Sciatic nerve (tissue), 2 donors: ENCODE measurements around the gene CFDP1. TPM values are rescaled to one million over a fixed set of nuclear protein-coding genes. Genes with fewer than 3 reads are reported as not detected.
"Not testable (repeated sequence)": the region's sequence is repeated elsewhere in the genome, so short reads cannot be mapped to it uniquely, and the experiment has no call there.

Experiments
- ATAC-seq: fragments of 200-7000 bp; cut with Tn5 transposase; one replicate; pipeline ENCODE4 v1.9.1; 2020; ENCODE audit warnings: mild to moderate bottlenecking, moderate library complexity
- DNase-seq: peaks from one replicate; pipeline ENCODE4 v3.0.0-alpha.2; 2020; ENCODE audit warnings: low spot score
- intact Hi-C: fragments of 100-400 bp; cut with DNase I; formaldehyde crosslinking; loops from one replicate; pipeline ENCODE4 v1.14.2; 2022
- total RNA-seq: library from RNA; stranded (reverse); fragmentation: NEBNext Ultra II Directional; extraction: Animal tissue kit (Norgen Biotek cat#: 25700); gene quantifications from one replicate; pipeline ENCODE4 v1.2.1, GENCODE V29; 2021
- donor health status: DM: no; HTN: no; CAD: no.
- donor health status: DM: no; HTN: no; CAD: no.

CFDP1 gene
- total RNA-seq, 1 donor from 2014 or later = 73.7 TPM

DNA sequence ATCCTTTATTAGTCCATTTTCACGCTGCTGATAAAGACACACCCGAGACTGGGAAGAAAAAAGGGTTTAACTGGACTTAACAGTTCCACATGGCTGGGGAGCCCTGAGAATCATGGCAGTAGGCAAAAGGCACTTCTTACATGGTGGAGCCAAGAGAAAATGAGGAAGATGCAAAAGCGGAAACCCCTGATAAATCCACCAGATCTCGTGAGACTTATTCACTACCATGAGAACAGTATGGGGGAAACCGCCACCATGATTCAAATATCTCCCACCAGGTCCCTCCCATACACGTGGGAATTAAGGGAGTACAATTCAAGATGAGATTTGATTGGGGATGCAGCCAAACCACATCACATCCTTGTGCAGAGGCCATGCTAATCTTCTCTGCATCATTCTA lies 146.9 kb downstream of the CFDP1 start:
- no peak for ATAC-seq
- intact Hi-C loops = no loop called here
- no peak for DNase-seq

DNA sequence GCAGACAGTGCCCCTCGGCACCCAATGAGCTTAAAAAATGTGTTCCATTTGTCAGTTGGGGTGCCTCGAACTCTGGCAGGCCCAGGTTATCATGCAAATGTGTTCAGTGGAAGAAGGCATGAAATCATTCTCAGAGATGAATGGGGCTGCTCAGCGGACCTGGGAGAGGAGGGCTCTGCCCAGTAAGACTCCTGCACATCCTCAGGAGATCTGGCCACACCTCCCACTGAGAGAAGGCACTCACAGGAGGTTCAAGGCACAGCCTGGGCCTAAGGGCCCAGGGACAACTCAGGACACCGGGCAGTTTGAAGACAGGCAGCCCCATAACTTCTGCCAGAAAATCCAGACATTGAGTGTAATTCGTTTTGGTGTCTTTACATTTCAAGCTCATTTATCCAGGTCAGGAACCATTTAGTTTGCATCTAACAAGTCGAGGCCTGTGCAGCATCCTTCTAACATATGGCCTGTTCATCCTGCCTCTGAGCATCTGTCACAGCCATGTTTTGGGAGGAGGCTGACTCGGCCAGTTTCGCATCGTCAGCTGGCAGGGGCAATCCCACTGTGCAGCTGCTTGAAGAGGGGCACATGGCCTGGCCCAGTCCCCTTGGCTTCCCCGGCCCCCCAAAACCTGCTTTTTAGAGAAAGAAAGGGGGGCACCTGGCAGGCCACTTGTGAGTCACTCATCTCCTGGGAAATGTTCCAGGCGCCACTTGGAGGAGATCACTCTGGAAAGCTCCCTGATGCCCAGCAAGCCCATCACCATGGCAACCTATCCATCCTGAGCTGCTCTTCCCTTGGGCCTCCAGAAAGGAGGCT lies 150.6 kb downstream of the CFDP1 start:
- no peak for DNase-seq
- no peak for ATAC-seq
- intact Hi-C loops = no loop called here

DNA sequence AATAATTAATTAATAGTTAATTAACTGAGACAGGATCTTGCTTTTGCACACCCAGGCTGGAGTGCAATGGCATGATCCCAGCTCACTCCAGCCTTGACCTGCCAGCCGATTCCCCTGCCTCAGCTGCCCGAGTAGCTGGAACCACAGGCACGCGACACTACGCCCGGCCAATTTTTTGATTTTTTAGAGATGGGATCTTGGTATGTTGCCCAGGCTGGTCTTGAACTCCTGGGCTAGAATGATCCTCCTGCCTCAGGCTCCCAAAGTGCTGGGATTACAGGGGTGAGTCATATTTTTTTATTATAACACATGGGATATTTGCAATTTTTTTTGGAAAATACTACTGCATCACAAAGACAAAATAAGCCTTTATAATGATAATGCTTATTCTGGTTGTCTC lies 151.5 kb downstream of the CFDP1 start:
- intact Hi-C loops = no loop called here
- DNase-seq (no peak), ATAC-seq (no peak)

DNA sequence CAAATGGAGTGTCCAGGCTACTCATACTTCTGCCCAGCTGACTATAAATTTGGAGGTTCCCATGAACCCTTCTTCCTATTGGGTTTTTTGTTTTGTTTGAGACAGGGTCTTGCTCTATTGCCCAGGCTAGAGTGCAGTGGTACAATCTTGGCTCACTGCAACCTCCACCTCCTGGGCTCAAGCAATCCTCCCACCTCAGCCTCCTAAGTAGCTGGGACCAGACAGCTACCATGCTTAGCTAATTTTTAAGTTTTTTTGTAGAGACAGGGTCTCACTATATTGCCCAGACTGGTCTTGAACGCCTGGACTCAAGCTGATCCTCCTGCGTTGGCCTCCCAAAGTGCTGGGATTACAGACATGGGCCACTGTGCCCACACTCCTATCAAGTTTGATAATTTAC lies 152.3 kb downstream of the CFDP1 start:
- DNase-seq, ATAC-seq, intact Hi-C loops: not testable (repeated sequence)

DNA sequence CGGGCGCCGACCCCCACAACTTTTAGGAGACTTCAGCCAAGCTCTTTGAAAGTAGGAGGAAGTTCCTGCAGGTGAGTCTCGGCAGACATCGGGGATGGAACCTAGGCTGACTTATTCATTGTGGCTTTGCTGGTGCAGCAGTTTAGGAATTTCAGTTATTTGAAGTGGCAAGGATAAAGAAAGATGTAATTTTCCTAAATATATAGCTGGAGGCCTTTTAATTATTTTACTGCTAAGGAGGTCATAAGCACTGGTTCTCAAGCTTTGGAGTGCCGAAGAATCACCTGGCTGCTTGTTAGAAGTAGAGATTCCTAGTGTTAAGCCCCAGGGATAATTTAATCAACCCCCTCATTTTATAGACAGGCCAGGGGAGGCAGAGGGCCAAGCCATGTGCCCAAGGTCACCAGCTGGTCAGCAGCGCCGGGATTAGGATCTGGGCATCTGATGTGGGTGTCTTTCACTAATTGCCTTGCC lies 152.9 kb downstream of the CFDP1 start:
- ATAC-seq (no peak), DNase-seq (no peak)
- intact Hi-C loops = loop anchor here (1.0 kb wide), 1 partner anchor 23 kb away; no protein-coding TSS in a partner anchor

DNA sequence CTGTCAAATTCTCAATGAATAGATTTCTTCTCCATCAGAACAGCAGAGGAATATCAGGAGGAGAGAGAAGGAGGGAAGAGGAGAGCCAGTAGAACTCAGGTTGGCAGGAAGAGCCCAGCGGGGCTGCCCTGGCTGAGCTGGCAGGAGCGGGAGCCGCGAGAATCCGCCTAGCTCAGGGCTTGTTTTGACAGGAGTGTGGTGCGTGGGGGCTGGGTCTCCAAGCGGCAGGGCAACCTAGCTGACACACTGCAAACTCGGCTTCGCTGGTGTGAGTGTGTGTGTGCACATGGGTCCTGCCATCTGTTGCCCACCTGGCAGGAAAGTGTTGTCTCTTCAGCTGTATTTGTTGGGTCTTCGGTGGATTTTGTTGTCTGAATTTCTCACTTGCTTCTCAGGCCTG lies 154.0 kb downstream of the CFDP1 start:
- no peak for DNase-seq
- no peak for ATAC-seq

DNA sequence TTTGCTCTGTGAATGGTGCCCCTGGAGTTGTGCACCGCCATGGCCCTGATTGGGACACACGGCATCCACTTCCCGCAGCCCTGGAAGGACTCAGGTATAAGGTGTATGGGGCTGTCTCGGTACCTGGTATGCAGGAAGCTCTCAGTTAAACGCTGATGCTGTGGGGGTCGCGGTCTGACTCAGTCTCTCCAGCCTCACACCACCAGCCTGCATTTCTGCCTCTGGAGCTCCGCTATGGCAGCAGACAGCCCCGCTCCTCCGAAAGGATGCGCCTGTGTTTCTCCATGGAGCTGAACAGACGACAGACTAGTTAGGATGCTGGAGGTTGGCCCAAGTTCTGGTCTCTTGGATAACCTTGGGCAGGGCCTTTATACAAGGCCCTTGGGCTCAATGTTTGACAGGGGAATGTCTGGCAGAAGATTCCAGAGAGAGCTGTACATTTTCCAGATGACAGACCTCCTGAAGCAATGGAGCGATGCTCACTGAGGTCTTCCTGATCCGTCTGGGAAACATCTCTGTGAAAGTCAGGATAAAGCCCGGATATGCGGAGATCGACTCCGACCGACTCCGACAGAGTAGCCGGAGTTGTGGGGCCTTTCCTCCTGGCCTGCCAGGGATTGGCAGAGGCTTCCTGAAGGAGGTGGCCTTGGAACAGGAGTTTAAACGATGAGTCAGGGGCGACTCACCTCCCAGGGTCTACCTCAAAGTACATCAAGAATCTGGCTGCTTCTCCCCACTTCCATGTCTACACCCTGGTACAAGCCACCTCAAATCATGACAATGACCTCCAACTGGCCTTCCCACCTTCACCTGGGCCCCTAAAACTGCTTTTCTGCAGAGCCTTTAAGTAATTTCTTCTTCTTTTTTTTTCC lies 160.0 kb downstream of the CFDP1 start:
- ATAC-seq = no peak
- intact Hi-C loops = no loop called here
- DNase-seq = no peak

More for the DNA sequence above, 154.0 kb downstream of the CFDP1 start:
- intact Hi-C loops = no loop called here

DNA sequence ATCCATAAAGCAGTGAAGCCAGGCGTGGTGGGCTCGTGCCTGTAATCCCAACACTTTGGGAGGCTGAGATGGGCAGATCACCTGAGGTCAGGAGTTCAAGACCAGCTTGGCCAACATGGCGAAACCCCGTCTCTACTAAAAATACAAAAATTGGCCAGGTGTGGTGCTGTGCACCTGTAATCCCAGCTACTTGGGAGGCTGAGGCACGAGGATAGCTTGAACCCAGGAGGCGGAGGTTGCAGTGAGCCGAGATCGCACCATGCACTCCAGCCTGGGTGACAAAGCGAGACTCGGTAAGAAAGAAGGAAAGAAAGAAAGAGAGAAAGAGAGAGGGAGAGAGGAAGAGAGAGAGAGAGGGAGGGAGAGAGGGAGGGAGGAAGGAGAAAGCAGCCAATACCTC lies 160.7 kb downstream of the CFDP1 start:
- ATAC-seq, intact Hi-C loops, DNase-seq: not testable (repeated sequence)

DNA sequence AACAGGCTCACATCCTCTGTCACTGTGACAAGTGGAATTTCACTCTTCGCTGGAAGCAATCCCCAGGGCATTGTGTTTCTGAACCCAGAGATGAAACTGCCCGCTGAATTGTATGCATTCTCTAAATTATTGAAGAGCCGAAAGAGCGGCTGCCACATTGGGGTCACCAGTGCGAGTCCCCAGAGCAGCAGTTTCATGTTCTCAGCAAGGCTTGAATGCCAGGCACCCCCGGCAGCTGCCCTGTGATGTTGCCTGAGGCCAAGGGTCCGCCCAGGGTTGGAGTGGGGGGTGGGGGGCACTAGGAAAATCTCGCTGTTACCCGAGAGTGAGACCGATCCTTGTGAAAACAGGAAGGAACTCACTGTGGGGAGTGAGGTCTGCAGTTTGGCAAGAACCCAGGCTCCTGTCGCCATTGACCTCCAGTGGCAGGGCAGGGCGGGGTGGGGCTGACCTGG lies 161.2 kb downstream of the CFDP1 start:
- DNase-seq (no peak), ATAC-seq (no peak)
- intact Hi-C loops = no loop called here

DNA sequence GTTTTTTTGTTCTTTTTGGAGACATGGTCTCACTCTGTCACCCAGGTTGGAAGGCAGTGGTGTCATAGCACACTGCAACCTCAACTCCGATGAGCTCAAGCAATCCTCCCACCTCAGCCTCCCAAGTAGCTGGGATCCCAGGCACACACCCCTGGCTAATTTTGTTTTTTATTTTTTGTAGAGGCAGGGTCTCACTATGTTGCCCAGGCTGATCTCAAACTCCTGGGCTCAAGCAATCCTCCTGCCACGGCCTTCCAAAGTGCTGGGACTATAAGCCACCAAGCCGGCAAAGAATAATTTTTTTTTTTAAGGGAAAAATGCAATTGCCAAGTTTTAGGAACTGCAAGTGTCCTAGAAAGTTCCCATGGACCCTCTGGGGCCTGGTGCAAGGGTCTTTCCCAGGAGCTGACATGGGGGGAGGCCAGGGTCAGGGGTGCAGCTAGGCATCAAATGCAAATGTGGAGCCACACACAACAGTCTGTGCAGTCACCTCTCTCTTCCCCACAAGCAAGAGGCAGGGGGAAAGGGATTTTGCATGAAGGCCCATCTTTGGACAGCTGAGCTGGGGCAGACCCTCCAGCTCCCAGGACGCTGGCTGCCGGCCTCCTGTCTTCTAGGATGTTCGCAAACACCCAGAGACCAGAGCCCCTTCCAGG lies 161.7 kb downstream of the CFDP1 start:
- no peak for ATAC-seq
- DNase-seq = no peak
- intact Hi-C loops = no loop called here

DNA sequence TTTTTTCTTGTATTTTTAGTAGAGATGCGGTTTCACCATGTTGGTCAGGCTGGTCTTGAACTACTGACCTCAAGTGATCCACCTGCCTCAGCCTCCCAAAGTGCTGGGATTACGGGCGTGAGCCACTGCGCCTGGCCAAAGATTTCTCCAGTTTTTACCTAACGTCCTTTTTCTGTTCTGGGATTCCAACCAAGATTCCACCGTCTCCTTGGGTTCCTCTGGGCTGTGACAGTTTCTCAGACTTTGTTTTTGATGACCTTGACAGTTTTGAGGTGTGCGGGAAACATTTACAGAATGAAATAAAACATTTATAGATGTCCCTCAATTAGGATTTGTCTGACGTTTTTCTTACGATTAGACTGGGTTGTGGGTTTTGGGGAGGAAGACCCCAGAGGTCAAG lies 163.9 kb downstream of the CFDP1 start:
- ATAC-seq, DNase-seq, intact Hi-C loops: not testable (repeated sequence)

DNA sequence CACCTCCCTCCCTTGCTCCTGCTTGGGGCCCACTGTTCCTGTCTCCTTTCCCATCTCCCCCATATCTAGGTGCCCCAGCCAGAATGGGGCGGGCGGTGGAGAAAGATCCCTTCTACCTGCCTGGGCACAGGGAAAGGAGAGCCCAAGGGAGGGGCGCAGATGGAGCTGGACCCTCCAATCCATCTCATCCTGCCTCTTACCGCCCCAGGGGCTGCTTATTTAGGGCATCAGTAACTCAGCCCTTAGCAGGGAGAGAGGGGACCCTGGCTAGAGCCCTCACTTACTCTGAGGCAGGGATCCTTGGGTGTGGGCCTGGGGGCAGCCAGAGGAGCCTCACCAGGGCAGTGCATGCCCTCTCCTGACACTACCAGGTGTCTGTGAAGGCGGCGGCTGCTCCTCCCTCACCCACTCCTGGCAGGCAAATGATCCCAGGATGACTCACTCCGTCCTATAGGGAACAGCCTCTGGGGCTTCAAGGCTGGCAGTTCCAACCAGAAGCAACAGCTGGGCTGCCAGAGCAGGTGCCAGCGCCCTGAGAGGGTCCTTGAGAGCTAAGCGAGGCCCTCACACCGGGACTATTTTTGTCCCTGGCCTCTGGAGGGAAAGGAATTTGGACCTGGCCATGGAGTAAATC lies 165.6 kb downstream of the CFDP1 start:
- DNase-seq (no peak), ATAC-seq (no peak)
- intact Hi-C loops = no loop called here

DNA sequence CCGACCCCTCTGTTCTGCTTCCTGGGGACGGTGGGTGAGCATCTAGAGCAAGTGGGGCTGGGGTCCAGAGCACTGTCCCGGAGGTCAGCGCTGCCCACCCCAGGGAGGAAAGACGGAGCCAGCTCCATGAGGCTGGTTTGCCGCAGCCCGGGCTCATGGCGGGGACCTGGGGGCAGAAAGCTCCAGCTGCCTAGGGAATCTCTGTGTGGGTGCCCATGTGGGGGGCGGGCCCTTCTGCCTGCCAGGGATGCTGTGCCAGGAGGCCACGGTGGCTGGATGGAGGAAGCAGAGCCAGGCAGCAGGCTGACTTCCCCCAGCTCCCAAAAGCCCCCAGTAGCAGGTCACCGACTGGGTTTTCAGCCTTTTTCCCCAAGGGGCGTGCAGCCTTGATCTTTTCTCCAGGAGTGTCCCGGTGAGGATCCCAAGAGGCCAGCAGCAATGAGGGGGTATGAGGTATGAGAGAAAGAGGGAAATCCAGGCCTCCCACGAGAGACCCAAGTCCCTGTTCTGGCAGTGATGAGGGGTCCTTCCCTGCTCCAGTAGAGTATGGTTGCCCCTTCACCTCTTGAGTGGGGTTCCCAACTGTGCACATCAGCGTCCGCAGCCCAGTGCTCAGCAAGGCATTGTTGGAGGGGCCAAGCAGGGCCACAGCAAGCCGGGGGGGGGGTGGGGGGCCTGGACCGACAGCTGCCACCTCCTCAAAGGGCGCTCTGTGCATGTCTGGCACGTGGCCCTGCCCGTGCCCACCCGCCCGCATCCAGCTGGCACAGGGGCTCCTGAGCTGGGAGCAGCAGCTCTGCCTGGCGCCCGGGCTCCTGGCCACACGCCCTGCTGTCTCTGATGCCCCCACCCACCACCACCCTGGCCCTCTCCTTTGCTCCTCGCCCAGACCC lies 166.3 kb downstream of the CFDP1 start:
- DNase-seq (peak; percentile 63), ATAC-seq (no peak)
- intact Hi-C loops = no loop called here

DNA sequence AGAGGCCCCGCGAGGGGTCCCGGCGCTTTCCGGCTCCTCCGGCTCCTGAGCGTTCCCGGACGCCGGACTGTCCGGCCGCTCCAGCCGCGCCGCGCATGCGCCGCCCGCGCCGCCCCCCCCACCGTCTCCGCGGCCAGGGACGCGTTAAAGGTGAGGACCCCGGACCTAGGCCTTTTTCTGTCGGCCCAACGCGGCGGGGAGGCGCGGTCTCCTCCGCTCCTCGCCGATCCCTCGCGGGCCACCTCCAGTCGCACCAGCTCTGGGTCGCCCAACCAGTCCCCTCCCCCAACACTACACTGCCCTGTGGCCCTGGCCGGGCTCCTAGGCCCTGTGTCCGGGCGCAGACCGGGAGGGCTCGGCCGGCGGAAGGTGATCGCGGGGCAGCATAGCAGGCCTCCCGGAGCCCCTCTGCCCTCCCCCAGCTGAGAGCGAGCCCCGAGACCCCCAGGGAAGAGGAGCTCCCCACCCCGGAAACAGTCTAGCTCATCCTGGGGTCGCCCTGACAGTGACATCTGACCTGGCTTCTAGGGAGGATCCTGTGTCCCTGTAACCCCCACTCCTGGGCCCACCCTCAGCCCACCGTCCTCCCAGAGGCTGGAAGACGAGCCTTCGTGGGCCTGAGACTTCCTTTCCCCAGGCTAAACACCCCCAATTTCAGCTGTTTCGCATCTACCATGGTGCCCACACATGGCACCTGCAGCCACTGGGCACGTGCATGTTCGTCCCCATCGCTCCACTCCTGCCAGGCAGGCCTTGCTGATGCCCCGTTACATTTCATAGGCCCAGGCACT lies 167.2 kb downstream of the CFDP1 start:
- intact Hi-C loops = no loop called here
- ATAC-seq (peak; percentile 59), DNase-seq (peak; percentile 83)

DNA sequence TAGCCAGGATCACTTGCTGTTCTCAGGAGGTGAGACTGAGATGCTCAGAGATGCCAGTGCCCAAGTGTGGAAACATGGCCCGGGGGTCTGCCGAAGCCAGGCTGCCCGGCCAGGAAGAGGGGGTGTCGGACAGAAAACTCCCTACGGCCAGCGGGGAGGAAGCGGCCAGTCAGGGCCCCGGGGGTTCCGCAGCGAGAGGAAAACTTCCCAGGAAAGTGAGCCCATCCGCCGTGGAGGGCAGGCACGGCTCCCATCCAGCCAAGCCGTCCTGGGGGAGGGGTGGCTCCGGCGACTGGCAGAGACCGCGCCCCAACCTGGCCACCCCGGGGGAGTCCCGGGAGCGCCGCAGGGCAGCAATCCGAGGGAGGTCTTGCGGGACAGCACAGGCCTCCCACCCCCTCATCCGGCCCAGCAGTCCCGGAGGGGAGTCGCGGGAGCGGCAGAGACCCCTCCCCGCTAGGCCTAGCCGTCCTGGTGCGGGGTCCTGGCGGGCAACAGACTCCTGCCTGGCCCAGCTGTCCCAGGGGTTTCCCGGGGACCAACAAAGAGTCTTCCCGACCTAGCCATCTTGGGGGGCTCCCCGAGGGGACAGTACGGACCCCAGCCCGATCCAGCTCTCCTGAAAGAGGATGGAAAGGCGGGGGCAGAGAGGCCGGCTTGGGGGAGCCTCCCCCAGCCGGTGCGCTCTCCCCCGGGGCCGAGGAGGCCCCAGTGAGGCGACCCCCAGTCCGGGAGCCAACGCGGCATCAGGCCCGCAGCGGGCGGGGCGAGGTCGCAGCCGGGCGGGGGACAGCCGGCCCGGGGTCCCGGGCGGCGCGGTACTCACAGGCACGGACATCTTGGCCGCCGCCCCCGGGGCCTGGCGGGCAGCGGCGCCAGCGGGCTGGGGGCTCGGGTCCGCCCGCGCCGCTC lies 168.0 kb downstream of the CFDP1 start:
- ATAC-seq = peak; percentile 49
- intact Hi-C loops = no loop called here
- peak; percentile 71 for DNase-seq

DNA sequence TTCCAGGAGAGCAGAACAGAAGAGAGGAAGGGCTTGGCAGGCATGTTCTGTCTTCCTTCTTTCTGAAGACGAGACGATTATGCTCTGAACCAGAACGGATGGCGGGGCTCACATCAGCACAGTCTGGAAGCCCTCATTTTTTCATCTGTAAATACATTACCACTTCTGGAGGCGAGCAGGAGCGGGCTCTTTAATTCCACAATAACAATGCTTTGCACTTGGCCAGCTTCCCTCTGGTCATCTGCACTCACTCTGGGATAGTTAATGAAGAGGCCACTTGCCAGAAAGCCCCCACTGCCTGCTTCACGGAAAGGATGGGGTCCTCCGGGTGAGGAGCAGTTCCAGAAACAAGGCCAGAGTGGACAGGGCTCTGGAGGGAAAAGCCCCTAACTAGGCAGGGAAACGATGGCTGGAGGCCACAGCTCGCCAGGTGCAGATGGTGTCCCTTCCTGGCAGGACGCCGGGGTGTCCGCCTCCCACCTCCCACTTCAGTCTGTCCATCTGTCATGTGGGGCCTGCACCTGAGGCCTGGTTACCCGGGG lies 168.8 kb downstream of the CFDP1 start:
- DNase-seq (no peak), ATAC-seq (peak; percentile 34)
- intact Hi-C loops = no loop called here
